IPS DF 4.7 (cell line): Measurements from ENCODE around the gene AZU1.
"Not testable (repeated sequence)": the region's sequence is repeated elsewhere in the genome, so short reads cannot be mapped to it uniquely, and the experiment has no call there.

Experiments
- DNase-seq: peaks from one replicate; pipeline ENCODE4 v3.0.0-alpha.2; 2013; ENCODE audit warnings: low spot score; ENCODE audit errors: extremely low read depth

AZU1 gene

GRCh38 chr19:810077-810855 is 17.4 kb upstream of the AZU1 start:
- DNase-seq = no peak

DNA sequence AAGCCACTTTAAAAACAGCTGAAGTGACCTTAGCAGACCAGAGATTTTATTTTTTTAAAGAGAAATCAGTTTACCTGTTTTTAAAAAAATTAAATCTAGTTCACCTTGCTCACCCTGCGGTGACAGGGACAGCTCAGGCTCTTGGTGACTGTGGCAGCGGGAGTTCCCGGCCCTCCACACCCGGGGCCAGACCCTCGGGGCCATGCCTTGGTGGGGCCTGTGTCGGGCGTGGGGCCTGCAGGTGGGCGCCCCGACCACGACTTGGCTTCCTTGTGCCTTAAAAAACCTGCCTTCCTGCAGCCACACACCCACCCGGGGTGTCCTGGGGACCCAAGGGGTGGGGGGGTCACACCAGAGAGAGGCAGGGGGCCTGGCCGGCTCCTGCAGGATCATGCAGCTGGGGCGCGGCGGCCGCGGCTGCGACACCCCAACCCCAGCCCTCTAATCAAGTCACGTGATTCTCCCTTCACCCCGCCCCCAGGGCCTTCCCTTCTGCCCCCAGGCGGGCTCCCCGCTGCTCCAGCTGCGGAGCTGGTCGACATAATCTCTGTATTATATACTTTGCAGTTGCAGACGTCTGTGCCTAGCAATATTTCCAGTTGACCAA is 16.7 kb upstream of the AZU1 start:
- no peak for DNase-seq

DNA sequence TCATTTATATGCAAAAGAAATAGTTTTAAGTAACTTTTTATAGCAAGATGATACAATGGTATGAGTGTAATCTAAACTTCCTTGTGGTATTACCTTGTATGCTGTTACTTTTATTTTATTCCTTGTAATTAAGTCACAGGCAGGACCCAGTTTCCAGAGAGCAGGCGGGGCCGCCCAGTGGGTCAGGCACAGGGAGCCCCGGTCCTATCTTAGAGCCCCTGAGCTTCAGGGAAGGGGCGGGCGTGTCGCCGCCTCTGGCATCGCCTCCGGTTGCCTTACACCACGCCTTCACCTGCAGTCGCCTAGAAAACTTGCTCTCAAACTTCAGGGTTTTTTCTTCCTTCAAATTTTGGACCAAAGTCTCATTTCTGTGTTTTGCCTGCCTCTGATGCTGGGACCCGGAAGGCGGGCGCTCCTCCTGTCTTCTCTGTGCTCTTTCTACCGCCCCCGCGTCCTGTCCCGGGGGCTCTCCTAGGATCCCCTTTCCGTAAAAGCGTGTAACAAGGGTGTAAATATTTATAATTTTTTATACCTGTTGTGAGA is 16.1 kb upstream of the AZU1 start:
- DNase-seq = no peak

- no peak for DNase-seq
Observed at GRCh38 chr19:812049-812746, 15.4 kb upstream of the AZU1 start.

GRCh38 chr19:812747-813218 is 14.9 kb upstream of the AZU1 start:
- DNase-seq = no peak

GRCh38 chr19:813219-814151 is 14.2 kb upstream of the AZU1 start:
- DNase-seq = no peak

DNA sequence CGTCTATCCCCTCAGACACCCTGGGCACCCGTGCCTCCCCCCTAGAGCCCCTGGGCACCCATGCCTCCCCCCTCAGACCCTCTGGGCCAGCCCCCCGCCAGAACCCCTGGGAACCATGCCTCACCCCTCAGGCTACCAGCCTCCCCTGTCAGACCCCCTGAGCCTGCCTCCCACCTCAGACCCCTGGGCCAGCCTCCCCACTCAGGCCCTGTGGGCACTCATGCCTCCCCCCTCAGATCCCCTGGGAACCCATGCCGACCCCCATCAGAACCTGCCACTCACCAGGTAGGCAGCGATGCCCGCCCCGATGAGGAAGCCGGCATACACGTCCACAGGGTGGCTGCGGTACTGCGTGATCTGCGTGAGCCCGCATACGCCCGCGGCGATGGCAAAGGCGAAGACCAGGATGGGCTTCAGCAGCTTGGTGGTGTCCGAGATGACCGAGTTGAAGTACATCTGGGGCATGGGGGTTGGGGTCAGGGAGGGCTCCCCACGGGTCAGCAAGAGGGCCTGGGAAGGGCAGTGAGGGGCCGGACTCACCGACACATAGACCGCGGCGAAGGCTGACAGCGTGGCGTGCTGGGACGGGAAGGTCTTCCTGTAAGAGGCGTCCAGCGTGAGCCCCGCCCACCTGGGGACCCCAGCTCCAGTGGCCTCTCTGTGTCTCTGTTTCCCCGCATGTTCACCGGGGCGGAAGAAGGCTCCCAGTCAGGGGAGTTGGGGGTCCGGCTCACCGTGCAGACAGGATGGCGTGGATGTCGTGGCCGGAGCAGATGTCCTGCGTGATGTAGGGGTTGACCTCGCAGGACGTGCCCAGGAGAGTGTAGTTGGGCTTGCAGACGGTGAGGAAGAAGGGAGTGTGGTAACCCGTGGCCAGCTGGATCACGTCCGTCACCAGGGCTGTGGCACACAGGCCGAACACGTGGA is 13.2 kb upstream of the AZU1 start:
- no peak for DNase-seq

DNA sequence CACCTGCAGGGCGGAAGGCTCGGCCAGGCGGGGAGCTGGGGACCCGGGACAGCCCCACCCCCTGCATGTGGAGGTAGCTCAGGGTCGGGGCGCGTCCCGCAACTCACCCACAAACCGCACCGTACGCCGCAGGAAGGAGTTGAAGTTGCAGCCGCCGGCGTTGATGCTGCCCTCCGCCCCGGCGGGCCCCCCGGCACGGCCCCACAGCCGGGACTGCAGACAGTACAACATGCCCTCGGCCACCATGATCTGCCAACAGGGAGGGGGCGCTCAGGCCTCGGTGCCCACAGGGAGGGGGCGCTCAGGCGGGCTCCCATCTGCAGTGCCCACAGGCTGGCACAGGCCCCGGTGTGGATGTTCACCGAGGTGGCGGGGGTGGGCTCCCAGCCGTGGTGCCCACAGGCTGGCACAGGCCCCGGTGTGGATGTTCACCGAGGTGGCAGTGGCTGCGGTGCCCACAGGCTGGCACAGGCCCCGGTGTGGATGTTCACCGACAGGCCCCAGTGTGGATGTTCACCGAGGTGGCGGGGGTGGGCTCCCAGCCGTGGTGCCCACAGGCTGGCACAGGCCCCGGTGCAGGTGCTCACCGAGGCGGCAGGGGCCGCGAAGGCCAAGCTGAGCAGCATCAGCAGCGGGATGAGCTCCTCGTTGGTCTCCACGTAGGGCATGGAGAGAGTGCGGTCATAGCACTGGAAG is 12.4 kb upstream of the AZU1 start:
- no peak for DNase-seq

DNA sequence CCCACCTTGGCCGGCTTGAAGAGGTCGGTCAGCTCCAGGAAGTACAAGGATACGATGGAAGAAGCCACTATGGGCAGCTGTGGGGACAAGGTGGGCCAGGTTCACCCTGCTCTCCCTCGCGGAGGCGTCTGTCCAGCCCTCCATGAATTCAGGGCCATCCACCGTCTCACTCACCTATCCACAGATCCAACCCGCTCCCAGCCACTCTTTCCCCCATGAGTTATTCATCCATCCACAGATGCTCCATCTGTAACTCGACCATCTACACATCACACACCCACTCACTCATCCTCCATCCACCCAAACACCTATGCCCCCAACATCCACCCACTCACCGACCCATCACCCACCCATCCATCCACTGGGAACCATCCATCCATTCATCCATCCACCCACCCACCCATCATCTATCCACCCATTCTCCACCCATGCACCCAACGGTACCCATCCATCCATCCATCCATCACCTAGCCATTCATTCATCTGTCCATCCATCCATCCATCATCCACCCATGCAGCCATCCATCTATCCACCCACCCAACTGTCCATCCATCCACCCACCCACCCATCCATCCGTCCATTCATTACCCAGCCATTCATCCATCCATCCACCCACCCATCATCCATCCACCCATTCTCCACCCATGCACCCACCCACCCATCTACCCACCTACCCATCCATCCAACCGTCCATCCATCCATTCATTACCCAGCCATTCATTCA is 11.7 kb upstream of the AZU1 start:
- no peak for DNase-seq

DNA sequence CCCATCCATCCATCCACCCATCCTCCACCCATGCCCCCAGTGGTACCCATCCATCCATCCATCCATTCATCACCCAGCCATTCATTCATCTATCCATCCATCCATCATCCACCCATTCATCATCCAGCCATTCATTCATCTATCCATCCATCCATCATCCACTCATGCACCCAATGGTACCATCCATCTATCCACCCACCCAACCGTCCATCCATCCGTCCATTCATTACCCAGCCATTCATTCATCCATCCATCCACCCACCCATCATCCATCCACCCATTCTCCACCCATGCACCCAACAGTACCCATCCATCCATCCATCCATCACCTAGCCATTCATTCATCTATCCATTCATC is 11.2 kb upstream of the AZU1 start:
- DNase-seq = no peak

DNA sequence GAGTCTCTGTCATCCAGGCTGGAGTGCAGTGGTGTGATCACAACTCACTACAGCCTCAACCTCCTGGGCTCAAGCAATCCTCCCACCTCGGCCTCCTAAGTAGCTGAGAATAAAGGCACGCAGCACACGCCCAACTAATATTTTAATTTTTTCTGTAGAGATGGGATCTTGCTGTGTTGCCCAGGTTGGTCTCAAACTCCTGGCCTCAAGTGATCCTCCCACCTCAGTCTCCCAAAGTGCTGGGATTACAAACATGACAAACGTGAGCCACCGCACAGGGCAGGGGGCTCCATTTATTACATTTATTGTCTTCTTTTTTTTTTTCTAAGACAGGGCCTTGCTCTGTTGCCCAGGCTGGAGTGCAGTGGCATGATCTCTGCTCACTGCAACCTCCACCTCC is 7.4 kb upstream of the AZU1 start:
- not testable (repeated sequence) for DNase-seq

DNA sequence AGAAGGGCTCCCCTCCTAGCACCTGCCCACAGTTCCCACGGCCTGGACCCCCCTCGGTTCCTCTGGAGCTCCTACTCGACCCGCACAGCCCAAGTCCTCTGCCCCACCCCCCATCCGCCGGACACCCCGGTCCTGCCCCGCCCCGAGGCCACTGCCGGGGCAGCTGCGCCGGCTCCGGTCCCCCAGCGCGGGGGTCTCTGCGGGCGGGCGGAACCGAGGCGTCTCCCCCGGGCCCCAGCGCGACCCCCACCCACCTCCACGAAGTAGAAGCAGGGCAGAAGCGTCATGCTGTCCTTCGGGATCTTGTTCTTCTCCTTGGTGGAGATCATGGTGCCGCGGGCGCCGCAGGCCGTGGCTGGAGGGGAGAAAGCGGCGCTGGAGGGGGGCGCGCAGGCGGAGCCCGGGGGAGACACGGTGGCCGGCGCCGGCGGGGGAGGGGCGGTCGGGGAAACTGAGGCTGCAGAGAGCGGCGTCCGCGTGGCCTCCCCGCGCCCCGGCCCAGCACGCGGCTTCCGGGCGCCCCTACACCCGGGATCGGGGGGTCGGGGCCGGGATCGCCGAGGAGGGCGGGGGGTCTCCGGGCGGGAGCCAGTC is 6.3 kb upstream of the AZU1 start:
- no peak for DNase-seq

GRCh38 chr19:821825-822503 is 5.7 kb upstream of the AZU1 start, which contains the start of gene PLPPR3:
PLPPR3 (minus strand) TSS chr19:821955; CDS start chr19:821559, 396 bp downstream.
- DNase-seq = no peak

DNA sequence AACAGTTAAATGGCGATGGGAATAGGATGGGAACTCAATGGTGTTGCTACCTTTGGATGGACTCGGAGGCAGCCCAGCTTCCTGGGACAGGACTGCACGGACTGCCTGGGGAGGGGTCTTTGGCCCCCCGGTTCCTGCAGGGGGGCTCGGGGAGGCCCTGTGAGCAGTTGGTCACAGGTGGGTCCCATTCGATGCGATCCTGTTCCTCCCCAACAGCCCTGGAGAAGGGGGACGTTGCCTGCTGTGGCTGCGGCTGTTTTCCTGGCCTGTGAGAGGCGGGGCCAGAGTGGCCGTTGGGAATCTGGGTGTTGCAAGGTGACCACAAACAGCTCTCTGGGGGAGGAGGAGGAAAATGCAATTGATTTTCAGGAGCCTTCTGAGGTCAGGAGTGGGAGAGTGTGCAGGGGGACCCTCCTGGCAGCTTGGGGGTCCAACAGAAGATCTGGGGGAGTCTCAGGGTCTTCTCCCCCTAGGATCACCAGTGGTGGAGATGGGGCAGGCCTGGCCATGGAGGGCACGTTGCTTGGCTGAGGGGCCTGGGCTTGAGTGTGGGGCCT is 4.0 kb upstream of the AZU1 start:
- DNase-seq = no peak

GRCh38 chr19:824885-825284 is 2.8 kb upstream of the AZU1 start:
- no peak for DNase-seq

DNA sequence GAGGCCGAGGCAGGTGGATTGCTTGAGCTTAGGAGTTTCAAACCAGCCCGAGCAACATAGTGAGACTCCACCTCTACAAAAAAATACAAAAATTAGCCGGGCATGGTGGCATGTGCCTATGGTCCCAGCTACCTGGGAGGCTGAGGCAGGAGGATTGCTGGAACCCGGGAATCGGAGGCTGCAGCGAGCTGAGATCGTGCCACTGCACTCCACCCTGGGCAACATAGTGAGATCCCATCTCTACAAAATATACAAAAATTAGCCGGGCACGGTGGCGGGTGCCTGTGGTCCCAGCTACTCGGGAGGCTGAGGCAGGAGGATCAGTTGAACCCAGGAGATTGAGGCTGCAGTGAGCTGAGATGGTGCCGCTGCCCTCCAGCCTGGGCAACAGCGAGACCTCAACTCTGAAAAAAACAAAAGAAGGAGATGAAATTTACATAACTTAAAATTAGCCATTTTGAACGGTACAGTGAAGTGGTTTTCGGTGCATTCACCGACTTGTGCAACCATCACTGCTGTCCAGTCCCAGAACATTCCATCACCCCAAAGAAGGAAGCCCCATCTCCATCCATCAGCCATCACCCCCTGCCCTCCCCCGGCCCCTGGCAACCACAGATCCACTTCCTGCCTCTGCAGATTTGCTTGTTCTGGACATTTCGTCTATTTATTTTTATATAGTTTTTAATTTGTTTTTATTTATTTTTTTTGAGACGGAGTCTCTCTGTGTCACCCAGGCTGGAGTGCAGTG is 1.6 kb upstream of the AZU1 start:
- DNase-seq = no peak

DNA sequence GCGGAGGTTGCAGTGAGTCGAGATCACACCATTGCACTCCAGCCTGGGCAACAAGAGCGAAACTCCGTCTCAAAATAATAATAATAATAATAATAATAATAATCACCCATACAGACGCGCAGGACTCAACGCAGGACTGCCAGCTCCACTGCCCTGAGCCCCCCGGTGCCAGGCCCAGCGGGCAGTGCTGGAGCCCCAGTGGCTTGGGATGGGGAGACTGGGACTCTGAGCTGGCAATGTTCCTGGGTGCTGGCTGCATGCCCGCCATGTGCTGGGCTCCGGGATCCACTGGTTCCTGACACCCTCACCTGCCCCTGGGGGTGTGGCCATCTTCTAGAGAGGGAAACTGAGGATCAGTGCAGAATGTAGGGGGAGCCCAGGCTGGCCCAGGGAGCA is 325 bp upstream of the AZU1 start:
- no peak for DNase-seq
